ENCODE measurements around the gene POLD2.

The POLD2 gene

GRCh38 chr7:44152971-44153947 lies 29.9 kb upstream of the POLD2 start:
- DNase-seq (ENCODE audit: low read depth): no peak

GRCh38 chr7:44151956-44152355 lies 28.6 kb upstream of the POLD2 start:
- no peak for DNase-seq (ENCODE audit: low read depth)

DNA sequence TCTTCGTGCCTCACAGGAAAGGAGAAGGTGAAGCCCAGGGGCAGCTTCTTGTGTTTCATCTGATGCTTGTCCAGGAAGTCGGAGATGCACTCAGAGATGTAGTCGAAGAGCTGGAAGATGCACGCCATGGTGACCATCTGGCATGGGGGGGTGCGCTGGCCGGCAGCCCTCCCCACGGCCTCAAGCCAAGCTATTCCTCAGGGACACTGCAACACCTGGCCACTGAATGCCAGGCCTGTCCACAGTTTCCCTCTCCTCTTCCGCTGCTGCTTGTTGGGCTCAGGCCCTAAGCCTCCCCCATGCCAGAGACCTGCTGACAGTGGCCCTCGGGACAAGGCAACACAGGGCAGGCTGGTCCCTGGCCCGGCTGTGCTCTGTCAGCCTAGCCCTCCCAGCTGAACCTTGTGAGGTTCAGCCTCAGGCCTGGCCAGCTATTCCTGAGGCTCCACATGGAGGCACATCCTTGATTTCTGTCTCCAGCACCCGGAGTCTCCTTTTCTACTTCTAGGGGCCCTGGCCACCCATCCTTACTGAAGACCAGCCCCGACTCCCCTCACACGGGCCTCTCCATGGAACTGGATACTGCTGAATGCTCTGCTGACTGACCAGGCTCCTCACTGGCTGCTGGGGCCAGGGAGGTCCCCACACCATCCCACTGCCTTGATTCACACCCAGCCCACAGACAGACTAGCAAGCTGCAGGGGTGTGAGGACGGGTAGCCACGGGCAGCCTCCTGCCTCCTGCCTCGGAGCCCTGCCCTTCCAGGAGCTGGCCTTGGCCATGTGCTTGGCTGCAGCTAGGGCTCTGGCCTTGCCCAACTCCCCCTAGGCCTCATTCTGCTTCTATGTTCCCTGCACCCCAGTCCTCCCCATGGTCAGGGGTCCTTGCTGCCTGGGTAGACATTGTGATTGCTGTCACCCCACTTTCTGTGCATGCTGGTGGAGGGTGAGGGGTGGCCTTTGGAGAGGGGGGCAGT lies 27.9 kb upstream of the POLD2 start:
- no peak for DNase-seq (ENCODE audit: low read depth)

DNA sequence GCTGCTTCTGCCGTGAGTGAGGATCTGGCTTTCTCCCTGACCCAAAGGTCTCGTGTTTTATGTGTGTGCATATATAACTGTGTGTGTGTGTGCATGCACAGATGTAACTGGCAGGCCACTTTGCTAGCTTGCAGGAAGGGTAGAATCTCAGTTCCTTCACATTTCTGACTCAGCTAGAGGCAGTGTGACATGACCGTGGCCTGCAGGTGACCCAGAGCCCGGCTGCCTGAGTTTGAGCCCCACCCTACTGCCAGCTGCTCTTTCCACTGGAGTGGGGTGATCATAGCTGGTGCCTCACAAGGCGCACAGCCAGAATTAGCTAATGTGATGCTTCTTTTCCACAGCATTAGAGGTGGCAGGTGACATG lies 27.1 kb upstream of the POLD2 start:
- DNase-seq (ENCODE audit: low read depth): no peak

- DNase-seq (ENCODE audit: low read depth): no peak
Measured at GRCh38 chr7:44149571-44150465, 26.5 kb upstream of the POLD2 start.

DNA sequence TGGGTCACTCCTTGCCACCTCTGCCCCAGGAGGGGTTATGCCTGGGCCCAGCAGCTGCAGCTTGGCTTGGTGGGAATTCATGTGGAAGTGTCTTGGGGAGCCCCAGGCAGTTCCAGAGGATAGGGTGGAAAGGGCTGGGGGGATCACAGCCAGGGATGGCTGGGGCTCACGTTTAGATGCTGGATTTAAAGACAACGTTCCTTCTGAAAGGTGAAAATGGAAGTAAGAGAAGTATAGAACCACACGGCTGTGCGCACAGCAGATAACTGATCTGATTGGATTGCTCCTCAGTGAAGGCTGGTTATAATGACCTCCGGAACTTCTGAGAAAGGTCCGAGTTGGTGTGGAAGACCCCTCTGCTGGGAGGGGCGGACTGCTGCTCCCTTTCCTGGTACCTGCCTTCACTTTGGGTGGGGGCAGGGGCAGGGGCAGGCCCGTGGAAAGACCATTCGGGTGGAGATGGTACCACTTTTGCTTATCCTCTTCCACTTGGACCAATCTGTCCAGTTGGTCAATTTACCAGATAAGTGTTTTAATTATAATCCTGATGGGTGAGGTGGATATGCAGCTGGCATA lies 25.7 kb upstream of the POLD2 start:
- no peak for DNase-seq (ENCODE audit: low read depth)

DNA sequence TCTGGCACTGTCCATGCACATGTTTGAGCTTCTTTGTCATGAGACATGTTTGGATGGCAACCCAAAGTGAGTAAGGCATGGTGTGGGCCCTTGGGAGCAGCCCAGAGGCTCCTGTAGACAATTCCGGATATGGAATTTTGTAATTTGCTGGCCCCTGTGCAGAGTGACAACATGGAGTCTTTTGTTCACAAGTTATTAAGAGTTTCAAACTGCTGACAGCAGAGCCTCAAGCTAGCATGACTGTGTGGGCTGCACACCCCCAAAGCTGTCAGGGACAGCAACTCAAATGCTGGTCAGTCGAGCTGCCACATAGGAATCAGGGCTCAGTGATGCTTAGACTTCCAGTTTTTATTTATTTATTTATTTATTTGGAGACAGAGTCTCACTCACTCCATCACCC lies 24.8 kb upstream of the POLD2 start:
- DNase-seq (ENCODE audit: low read depth): no peak

- no peak for DNase-seq (ENCODE audit: low read depth)
Measured at GRCh38 chr7:44147026-44147991, 24.0 kb upstream of the POLD2 start.

DNA sequence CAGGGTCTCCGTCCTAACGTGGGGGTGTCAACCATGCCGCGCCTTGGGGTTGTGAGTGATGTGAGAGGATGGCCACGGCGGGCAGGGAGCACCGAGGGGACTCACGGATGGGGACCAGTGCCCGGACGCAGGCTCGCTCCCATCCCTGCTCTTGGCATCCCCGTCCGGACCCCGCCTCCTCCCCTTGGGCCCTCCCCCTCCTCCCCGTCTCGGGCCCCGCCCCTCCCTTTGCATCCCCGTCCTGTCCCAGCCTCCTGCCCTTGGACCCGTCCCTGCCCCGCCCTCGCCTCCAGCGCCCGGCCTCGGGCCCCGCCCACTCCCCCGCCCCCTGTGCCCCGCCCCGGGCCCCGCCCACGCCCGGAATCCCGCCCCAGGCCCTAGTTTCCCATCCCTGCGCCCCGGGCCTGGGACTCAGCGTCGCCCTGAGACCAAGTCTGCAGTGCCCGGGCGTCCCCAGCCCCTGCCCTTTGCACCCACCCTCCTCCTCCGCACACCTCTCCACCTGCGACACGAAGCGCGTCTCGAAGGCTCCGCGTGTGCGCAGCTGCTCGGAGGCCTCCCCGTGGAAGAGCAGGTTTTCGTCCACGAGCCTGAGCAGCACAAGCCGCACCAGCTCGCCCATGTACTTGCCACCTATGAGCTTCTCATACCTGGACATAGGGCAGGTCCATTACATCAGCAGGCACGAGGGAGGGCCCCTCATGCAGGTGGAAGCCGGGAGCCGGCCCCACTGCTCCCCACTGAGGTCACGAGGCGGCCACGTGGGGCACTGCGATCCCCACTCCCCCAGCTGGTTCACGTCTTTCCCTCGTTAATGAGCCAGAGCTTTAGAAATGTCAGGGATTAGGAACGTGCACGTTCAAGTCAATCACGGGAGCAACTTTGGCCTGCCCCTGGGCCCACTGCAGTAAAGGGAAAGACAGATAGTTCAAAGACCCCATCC lies 22.9 kb upstream of the POLD2 start:
- no peak for DNase-seq (ENCODE audit: low read depth)

DNA sequence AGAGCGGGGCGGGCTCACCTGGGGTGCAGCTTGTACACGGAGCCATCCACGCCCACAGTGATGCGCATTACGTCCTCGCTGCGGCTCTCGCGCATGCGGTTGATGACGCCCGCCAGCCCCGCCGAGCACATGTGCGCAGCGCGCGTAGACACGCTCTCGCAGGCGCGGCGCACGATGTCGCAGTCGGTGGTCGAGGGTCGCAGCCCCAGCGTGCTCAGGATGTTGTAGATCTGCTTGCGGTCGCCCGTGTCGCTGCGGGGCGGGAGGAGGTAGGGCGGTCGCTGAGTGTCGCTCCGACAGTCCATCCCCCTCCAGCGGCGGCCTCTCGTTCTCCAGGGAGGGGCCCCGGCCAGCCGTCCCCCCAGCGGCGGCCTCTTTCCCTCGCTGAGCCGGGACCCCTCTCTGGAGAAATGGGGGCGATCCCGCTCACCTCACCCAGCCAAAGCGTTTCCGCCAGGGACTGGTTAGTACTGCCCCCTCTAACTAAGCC lies 22.2 kb upstream of the POLD2 start:
- DNase-seq (ENCODE audit: low read depth): no peak

GRCh38 chr7:44144968-44145478 lies 21.7 kb upstream of the POLD2 start:
- no peak for DNase-seq (ENCODE audit: low read depth)

GRCh38 chr7:44144426-44144967 lies 21.1 kb upstream of the POLD2 start:
- no peak for DNase-seq (ENCODE audit: low read depth)

- DNase-seq (ENCODE audit: low read depth): no peak
Measured at GRCh38 chr7:44143646-44144250, 20.4 kb upstream of the POLD2 start.

DNA sequence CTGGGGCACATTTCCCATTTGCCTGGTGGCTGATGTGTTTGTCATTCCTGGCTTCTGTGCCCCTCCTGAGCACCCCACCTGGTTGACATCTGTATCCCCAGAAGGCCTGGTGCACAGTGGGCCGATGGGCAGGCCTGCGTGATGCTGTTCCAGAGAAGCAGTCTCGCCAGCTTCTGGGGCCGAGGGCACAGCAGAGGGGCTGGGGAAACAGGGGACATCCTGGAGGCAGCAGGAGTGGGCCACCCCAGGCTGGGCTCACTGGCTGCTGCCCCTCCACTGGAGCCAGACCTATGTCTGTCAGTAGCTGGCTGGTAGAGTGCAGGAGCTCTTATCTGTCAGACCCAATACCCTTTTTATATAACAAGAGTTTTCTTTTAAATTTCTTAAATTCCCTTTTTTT lies 18.7 kb upstream of the POLD2 start:
- DNase-seq (ENCODE audit: low read depth): no peak

DNA sequence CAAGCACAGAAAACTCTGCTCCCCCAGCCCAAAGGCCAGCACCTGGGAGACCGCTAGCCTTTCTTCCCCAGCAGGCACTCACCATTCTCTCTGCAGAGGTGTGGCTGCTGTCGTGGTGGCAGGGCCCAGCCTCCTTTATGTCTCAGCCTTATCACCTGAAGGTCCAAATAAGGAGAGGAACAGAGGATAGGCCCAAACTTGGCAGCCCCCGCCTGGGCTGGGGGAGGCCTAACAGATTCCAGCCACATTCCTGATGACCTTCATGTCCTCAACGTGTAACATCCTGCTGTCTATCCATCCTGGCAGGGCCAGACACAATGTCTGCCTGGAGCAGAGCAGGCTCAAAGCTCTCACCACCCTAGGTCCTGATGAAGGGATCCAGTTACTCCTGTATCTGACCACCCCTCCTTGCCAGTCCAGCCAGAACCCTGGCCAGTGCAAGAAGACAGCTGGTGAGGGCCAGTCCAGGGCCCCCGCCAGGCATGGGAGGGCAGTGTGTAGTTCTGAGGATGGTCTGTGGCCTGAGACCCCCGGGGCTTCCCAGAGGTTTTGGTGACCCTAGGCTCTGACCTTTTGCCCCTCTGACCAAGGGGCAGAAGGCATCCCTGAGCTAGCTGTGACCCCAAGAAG lies 18.0 kb upstream of the POLD2 start, which contains the start of gene MYL7:
MYL7 (minus strand) TSS at position 112 of the 630 bp plus-strand sequence; CDS start at position 85, 27 bp downstream.
- DNase-seq (ENCODE audit: low read depth): no peak

- DNase-seq (ENCODE audit: low read depth): no peak
Measured at GRCh38 chr7:44140341-44140740, 17.0 kb upstream of the POLD2 start.

- no peak for DNase-seq (ENCODE audit: low read depth)
Measured at GRCh38 chr7:44139311-44140010, 16.1 kb upstream of the POLD2 start.
